Suppressor macrophage (primary cell): Measurements from ENCODE around the gene USP34.
A peak's percentile ranks its signal among the peaks of the same experiment; 100 is the strongest.
"Not testable (repeated sequence)": the region's sequence is repeated elsewhere in the genome, so short reads cannot be mapped to it uniquely, and the experiment has no call there.

Experiments
- DNase-seq, 4 experiments: peaks; one replicate each; pipeline ENCODE4 v3.0.0-alpha.2; 2020 to 2022
- total RNA-seq, 17 experiments: gene quantifications; one replicate each; lab custom pipeline; 2026; ENCODE audit warnings: mixed read lengths in 6 of 17, inconsistent platforms in 3 of 17; lab: John Stamatoyannopoulos, UW

Gene USP34
- 99.5 to 268 (median 176) reads per million in 17 experiments for total RNA-seq

- peak; percentile 93 to 98 (median 96) for DNase-seq
These were observed at the start of gene USP34 for GRCh38 chr2:61470965-61471904. Gene USP34 (minus strand): TSS chr2:61471087. CDS start chr2:61470692, 395 bp downstream.

DNA sequence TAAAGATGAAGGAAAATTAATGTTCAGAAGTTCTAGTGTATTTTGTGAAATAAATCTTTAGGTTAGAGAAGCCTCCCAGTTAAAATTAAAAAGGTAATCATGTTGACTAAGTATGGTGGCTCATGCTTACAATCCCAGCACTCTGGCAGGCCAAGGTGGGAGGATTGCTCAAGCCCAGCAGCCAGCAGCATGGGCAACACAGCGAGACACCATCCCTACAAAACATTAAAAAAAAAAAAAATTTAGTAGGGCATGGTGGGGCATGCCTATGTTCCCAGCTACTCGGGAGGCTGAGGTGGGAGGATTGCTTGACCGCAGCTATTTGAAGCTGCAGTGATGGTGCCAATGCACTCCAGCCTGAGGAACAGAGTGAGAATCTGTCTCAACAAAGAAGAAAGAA, 49.4 kb upstream of the USP34 start:
- DNase-seq = no peak

DNA sequence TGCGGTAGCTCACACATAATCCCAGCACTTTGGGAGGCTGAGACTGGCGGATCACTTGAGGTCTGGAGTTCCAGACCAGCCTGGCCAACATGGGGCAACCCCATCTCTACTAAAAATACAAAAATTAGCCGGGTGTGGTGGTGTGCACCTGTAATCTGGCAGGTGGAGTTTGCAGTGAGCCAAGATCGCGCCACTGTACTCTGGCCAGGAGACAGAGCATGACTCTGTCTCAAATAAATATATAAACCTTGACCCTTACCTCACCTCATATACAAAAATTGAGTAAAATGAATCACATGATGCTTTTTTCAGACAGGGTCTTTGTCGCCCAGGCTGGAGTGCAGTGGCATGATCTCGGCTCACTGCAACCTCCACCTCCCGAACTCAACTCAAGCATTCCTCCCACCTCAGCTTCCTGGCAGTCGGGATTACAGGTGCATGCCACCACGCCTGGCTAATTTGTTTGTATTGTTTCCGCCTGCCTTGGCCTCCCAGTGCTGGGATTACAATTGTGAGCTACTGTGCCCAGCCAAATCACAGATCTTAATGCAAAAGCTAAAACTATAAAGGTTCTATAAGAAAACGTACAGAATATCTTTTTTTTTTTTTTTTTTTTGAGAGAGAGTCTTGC, 42.0 kb upstream of the USP34 start:
- no peak for DNase-seq

GRCh38 chr2:61510674-61511671, 40.1 kb upstream of the USP34 start:
- DNase-seq = no peak

- DNase-seq = no peak
These were observed 34.1 kb upstream of the USP34 start for GRCh38 chr2:61504949-61505348.

GRCh38 chr2:61499060-61499459, 28.2 kb upstream of the USP34 start:
- no peak for DNase-seq

GRCh38 chr2:61493523-61493942, 22.6 kb upstream of the USP34 start:
- peak in 1 of 4 experiments; percentile 27 for DNase-seq

DNA sequence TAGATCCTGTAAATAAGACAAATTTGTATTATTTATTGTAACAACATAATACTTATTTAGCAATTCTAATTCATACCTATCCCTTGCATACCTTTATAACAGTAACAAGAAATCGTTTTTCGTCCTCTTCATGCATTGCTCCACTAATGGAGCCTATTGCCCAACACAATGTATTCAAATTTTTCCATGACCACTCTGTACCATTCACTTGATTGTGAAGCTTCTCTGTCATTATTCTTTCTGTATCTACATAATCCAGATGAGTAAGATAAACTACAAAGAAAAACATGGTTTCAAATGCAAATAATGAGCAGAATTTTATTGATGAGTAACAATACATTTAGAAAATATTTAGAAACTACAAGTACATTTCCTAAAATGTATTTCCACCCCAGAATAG, 21.6 kb upstream of the USP34 start:
- DNase-seq = no peak

DNA sequence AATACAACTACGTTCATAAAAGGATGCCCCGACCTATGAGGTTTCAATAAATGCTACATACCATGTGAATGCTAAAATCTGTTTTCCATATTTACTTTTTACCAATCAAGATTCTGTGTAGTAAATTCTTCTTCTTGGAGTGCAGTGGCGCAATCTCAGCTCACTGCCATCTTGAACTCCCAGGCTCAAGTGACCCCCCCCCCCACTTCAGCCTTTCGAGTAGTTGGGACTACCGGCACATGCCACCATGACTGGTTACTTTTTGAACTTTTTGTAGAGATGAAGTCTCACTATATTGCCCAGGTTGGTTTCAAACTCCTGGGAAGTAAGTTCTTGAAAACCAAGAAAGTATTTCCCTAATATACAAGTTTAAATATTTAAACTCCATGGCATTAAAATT, 14.4 kb upstream of the USP34 start:
- no peak for DNase-seq

GRCh38 chr2:61478086-61478485, 7.2 kb upstream of the USP34 start:
- no peak for DNase-seq

DNA sequence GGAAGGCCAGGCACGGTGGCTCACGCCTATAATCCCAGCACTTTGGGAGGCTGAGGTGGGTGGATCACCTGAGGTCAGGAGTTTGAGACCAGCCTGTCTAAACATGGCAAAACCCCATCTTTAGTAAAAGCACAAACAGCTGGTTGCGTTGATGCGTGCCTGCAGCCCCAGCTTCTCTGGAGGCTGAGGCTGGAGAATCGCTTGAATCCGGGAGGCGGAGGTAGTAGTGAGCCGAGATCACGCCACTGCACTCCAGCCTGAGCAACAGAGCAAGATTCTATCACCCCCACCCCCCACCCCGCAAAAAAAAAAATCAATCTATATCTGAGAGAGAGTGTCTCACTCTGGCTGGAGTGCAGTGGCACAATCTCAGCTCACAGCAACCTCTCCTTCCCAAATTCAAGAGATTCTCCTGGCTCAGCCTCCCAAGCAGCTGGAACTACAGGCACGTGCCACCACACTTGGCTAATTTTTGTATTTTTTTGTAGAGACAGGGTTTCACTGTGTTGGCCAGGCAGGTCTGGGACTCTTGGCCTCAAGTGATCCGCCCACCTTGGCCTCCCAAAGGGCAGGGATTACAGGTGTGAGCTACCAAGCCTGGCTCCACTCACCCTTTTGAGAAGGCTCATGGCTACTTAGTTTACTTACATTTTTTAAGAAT, 6.2 kb upstream of the USP34 start:
- not testable (repeated sequence) for DNase-seq

- peak in 1 of 4 experiments; percentile 7 for DNase-seq
These were observed 1.3 kb upstream of the USP34 start for GRCh38 chr2:61471905-61472805.

- DNase-seq = peak; percentile 64 to 90 (median 80)
These were observed 550 bp downstream of the USP34 start for GRCh38 chr2:61470122-61470951.

DNA sequence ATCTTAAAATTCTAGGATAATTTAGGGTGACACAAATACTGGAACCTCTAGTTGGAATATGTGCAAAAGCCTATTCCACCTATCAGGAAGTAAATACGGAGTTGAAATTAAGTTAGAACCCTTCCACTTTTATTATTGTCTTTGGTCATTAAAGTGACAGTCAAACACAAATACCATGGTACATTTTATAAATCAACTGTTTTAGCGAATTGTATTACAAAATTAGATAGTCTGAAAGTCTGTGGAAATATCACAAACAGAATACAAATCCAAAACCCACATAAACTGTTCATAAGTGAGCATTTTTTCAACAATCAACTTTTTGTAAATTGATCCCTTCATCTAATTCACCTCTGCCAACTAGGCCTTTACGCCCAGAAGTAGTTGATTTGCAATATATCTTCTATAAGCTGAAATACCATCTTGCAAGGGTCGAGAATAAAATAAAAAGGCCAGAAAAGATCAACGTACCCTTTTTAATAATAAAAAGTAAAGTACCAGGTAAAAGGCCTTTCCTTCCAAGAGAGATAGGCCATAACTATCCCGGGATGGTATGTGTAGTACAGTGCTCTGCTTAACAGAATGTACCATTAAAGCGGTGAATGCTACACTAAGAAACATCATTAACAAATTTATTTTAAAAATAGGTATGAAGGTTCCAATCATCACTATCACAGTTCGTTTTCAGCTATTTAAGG, 1.3 kb downstream of the USP34 start:
- peak in 1 of 4 experiments; percentile 17 for DNase-seq

DNA sequence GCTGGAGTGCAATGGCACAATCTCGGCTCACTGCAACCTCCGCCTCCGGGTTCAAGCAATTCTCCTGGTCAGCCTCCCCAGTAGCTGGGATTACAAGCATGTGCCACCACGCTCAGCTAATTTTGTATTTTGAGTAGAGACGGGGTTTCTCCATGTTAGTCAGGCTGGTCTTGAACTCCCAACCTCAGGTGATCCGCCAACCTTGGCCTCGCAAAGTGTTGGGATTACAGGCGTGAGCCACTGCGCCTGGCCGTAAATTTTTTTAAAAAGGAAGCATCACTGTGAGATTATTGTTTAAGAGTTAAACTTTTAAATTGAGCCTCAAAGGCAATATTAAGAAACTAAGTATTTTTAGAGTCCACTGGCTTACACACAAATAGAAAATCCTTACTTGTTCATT, 2.7 kb downstream of the USP34 start:
- not testable (repeated sequence) for DNase-seq

GRCh38 chr2:61465045-61465444, 5.8 kb downstream of the USP34 start:
- DNase-seq = no peak

DNA sequence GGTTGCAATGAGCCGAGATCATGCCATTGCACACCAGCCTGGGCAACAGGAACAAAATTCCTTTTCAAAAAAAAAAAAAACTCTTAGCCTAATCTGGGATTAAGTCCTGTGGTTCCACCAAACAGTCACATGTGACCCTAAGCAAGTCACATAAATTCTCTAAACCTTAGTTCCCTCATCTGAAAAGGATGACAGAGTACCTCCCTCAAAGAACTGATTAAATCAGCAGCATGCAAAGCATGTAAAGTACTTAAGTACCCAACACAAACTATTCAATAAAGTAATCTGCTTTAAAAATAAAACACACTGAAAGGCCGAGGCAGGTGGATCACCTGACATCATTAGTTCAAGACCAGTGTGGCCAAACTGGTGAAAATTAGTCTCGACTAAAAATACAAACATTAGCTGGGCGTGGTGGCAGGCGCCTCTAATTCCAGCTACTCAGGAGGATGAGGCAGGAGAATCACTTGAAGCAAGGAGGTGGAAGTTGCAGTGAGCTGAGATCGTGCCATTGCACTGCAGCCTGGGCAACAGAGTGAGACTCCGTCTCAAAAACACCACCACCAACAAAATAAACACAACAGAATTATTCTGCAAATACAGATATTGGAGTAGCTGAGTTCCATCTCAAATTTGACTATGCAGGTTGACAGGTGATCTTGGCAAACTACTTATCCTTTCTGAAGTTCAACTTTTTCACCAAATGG, 7.0 kb downstream of the USP34 start:
- peak in 3 of 4 experiments; percentile 6 to 35 (median 34) for DNase-seq

GRCh38 chr2:61461404-61461803, 9.5 kb downstream of the USP34 start:
- DNase-seq = no peak
